Thoracic aorta (tissue), 2 donors: Measurements from ENCODE around the gene FBF1. TPM values are rescaled to one million over a fixed set of nuclear protein-coding genes. Genes with fewer than 3 reads are reported as not detected.

Source experiments
- ATAC-seq: fragments of 150-250 bp; one replicate; pipeline ENCODE4 v1.8.0; 2017; ENCODE audit warnings: low read depth; ENCODE audit not compliant: insufficient number of reproducible peaks, low FRiP score
- DNase-seq: peaks from one replicate; pipeline ENCODE4 v3.0.0-alpha.2; 2020; ENCODE audit warnings: low spot score
- H3K27ac ChIP-seq, 2 donors: fragments of 200-600 bp; sonication (generic); 1 replicate in 1 of 2; 2 replicates in 1 of 2; pipeline ENCODE4 v1.5.1; 2016; ENCODE audit warnings: mild to moderate bottlenecking in 2 of 2, moderate library complexity in 2 of 2
- H3K27me3 ChIP-seq: fragments of 200-600 bp; sonication (generic); replicated peaks from 2 replicates; pipeline ENCODE4 v1.6.0; 2016; ENCODE audit warnings: mild to moderate bottlenecking; ENCODE audit not compliant: insufficient read depth
- H3K36me3 ChIP-seq: fragments of 200-600 bp; sonication (generic); one replicate; pipeline ENCODE4 v1.5.1; 2016
- H3K4me1 ChIP-seq, 2 donors: fragments of 200-600 bp; sonication (generic); 1 replicate in 1 of 2; 2 replicates in 1 of 2; pipeline versions ENCODE4 v1.5.1 to v1.6.0; 2016; ENCODE audit warnings: low read depth in 2 of 2, mild to moderate bottlenecking in 1 of 2; ENCODE audit not compliant: control insufficient read depth in 1 of 2
- H3K4me3 ChIP-seq: fragments of 200-600 bp; sonication (generic); 2 replicates; pipeline ENCODE4 v1.5.1; 2016; ENCODE audit warnings: mild to moderate bottlenecking
- H3K9me3 ChIP-seq: fragments of 200-600 bp; sonication (generic); 2 replicates; pipeline ENCODE4 v1.5.1; 2016
- total RNA-seq, 2 donors: library from RNA; depleted of rRNA; stranded (reverse); fragments of >200 nt; gene quantifications; one replicate each; pipeline versions ENCODE4 v1.1.0 to v1.2.3, GENCODE V29; 2016
- TF ChIP-seq, protein P1 (sequence below): fragments of 200-600 bp; sonication (generic); IDR thresholded peaks from one replicate; pipeline ENCODE4 v1.5.1; 2019; ENCODE audit warnings: antibody characterized with exemption

FBF1 gene
- total RNA-seq, 2 donors from 2014 or later, result 6.3 to 8.0 TPM

GRCh38 chr17:75878174-75878998, 62.5 kb downstream of the FBF1 start, which contains the start of gene TRIM47:
Gene TRIM47 (minus strand): TSS chr17:75878581. CDS start chr17:75878548, 33 bp downstream.
- Histone ChIP-seq H3K36me3 (peaks cover 7% of the 10 kb centered on the region), H3K4me3 (peak within 1 kb of the TSS; percentile 78), H3K9me3 (no peaks in the 10 kb centered on the region), H3K27ac (peak within 1 kb of the TSS; percentile 93 to 99), H3K27me3 (no peaks in the 10 kb centered on the region), H3K4me1 (peaks cover 35 to 44% of the 10 kb centered on the region in 2 donors)
- TF ChIP-seq, protein P1, sequence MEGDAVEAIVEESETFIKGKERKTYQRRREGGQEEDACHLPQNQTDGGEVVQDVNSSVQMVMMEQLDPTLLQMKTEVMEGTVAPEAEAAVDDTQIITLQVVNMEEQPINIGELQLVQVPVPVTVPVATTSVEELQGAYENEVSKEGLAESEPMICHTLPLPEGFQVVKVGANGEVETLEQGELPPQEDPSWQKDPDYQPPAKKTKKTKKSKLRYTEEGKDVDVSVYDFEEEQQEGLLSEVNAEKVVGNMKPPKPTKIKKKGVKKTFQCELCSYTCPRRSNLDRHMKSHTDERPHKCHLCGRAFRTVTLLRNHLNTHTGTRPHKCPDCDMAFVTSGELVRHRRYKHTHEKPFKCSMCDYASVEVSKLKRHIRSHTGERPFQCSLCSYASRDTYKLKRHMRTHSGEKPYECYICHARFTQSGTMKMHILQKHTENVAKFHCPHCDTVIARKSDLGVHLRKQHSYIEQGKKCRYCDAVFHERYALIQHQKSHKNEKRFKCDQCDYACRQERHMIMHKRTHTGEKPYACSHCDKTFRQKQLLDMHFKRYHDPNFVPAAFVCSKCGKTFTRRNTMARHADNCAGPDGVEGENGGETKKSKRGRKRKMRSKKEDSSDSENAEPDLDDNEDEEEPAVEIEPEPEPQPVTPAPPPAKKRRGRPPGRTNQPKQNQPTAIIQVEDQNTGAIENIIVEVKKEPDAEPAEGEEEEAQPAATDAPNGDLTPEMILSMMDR, result peak; percentile 33
- no peak for DNase-seq
- ATAC-seq, result no peak

GRCh38 chr17:75877752-75878173, 63.1 kb downstream of the FBF1 start:
- Histone ChIP-seq H3K4me1 (peaks cover 40 to 50% of the 10 kb centered on the region in 2 donors), H3K4me3 (peak overlapping the region; percentile 78), H3K9me3 (no peaks in the 10 kb centered on the region), H3K27ac (peak overlapping the region; percentile 93 to 99), H3K36me3 (peaks cover 7% of the 10 kb centered on the region), H3K27me3 (no peaks in the 10 kb centered on the region)
- ATAC-seq, result peak; percentile 34
- no peak for DNase-seq
- TF ChIP-seq, protein P1, result peak; percentile 47

- ATAC-seq, result peak; percentile 73
- H3K4me1 ChIP-seq, result peaks cover 44 to 56% of the 10 kb centered on the region in 2 donors
- peak overlapping the region; percentile 99 for H3K27ac ChIP-seq
- peak overlapping the region; percentile 78 for H3K4me3 ChIP-seq
- no peaks in the 10 kb centered on the region for H3K27me3 ChIP-seq
- TF ChIP-seq, protein P1, result no peak
- H3K9me3 ChIP-seq, result no peaks in the 10 kb centered on the region
- DNase-seq, result peak; percentile 93
- H3K36me3 ChIP-seq, result peaks cover 7% of the 10 kb centered on the region
Measured at GRCh38 chr17:75876938-75877751, 63.7 kb downstream of the FBF1 start.

- DNase-seq (no peak), ATAC-seq (no peak)
- Histone ChIP-seq H3K27ac (peak overlapping the region; percentile 99), H3K27me3 (no peaks in the 10 kb centered on the region), H3K9me3 (no peaks in the 10 kb centered on the region), H3K4me3 (peak overlapping the region; percentile 78), H3K36me3 (peaks cover 7% of the 10 kb centered on the region), H3K4me1 (peaks cover 47 to 64% of the 10 kb centered on the region in 2 donors)
- TF ChIP-seq, protein P1, result peak; percentile 13
Measured at GRCh38 chr17:75876190-75876937, 64.5 kb downstream of the FBF1 start.
